Caco-2 (cell line): ENCODE results near the gene AMPH. TPM values are rescaled to one million over a fixed set of nuclear protein-coding genes. Genes with fewer than 3 reads are reported as not detected.

Experiments used
- BruUV-seq: library from RNA; stranded (reverse); fragments of 400-500 nt; replicated peaks from 2 replicates; lab custom pipeline; 2021; lab: Mats Ljungman, UMichigan
- CTCF ChIA-PET: fragments of 300-600 bp; sonication (Branson Sonifier 250); formaldehyde crosslinking; loops from one replicate; lab custom pipeline; 2022; ENCODE audit warnings: antibody characterized with exemption; lab: Charles Lee
- POLR2A ChIA-PET: fragments of 300-600 bp; sonication (Branson Sonifier 250); formaldehyde crosslinking; loops from one replicate; lab custom pipeline; 2022; ENCODE audit warnings: antibody characterized with exemption; lab: Charles Lee
- DNase-seq, 2 experiments: peaks; one replicate each; pipeline versions ENCODE4 v3.0.0 to v3.0.0-alpha.2; 2020 to 2022
- H3K27me3 ChIP-seq: replicated peaks from 2 replicates; pipeline ENCODE4 v1.6.0; 2011; ENCODE audit warnings: low read length; ENCODE audit not compliant: control insufficient read depth, insufficient read depth
- H3K36me3 ChIP-seq: 2 replicates; pipeline ENCODE4 v1.5.1; 2011; ENCODE audit warnings: low read length; ENCODE audit not compliant: control insufficient read depth, insufficient read depth
- H3K4me1 ChIP-seq: fragments of 250-450 bp; sonication (Bioruptor Pico); 2 replicates; pipeline ENCODE4 v1.5.1; 2020; ENCODE audit warnings: mild to moderate bottlenecking
- H3K4me3 ChIP-seq: 2 replicates; pipeline ENCODE4 v1.5.1; 2011; ENCODE audit warnings: low read depth, mild to moderate bottlenecking, control low read depth, low read length
- H3K9me3 ChIP-seq: fragments of 250-450 bp; sonication (Bioruptor Pico); 2 replicates; pipeline ENCODE4 v1.5.1; 2020; ENCODE audit warnings: mild to moderate bottlenecking, moderate library complexity
- H3K27ac Mint-ChIP-seq: one replicate; pipeline ENCODE4 v1.8.0; 2022; ENCODE audit warnings: mixed read lengths; ENCODE audit not compliant: unreplicated experiment
- H3K27me3 Mint-ChIP-seq: one replicate; pipeline ENCODE4 v1.8.0; 2022; ENCODE audit warnings: mixed read lengths; ENCODE audit not compliant: insufficient read depth, unreplicated experiment
- H3K36me3 Mint-ChIP-seq: one replicate; pipeline ENCODE4 v1.8.0; 2022; ENCODE audit warnings: mild to moderate bottlenecking, mixed read lengths; ENCODE audit not compliant: insufficient read depth, unreplicated experiment
- H3K4me1 Mint-ChIP-seq: one replicate; pipeline ENCODE4 v1.8.0; 2022; ENCODE audit warnings: low read depth, mixed read lengths; ENCODE audit not compliant: unreplicated experiment
- H3K4me3 Mint-ChIP-seq: one replicate; pipeline ENCODE4 v1.8.0; 2022; ENCODE audit warnings: mild to moderate bottlenecking, moderate library complexity, mixed read lengths; ENCODE audit not compliant: unreplicated experiment
- H3K9me3 Mint-ChIP-seq: one replicate; pipeline ENCODE4 v1.8.0; 2022; ENCODE audit warnings: mixed read lengths; ENCODE audit not compliant: unreplicated experiment
- CTCF ChIP-seq, 2 experiments: fragments of 200-600 bp in 1 of 2; IDR thresholded peaks; 1 replicate in 1 of 2; 2 replicates in 1 of 2; pipeline versions ENCODE4 v1.5.1 to v1.8.0; 2011 to 2022; ENCODE audit warnings: antibody characterized with exemption in 1 of 2, control low read depth in 1 of 2, inconsistent platforms in 1 of 2, low read depth in 1 of 2, low read length in 1 of 2, mild to moderate bottlenecking in 1 of 2, moderate library complexity in 1 of 2; ENCODE audit not compliant: insufficient read depth in 1 of 2, severe bottlenecking in 1 of 2, unreplicated experiment in 1 of 2
- intact Hi-C: fragments of 100-400 bp; cut with micrococcal nuclease; formaldehyde crosslinking; loops from one replicate; pipeline ENCODE4 v1.10.0; 2022; ENCODE audit not compliant: unreplicated experiment
- total RNA-seq: library from RNA; stranded (reverse); gene quantifications from 2 replicates; pipeline ENCODE4 v1.2.3, GENCODE V29; 2022

AMPH gene
- total RNA-seq, 1 experiment from 2014 or later = not detected

GRCh38 chr7:38637957-38638356, 6.8 kb upstream of the AMPH start:
- BruUV-seq = no TSS peak
- ChIA-PET CTCF (no interaction called here), POLR2A (no interaction called here)
- H3K36me3 Mint-ChIP-seq = no peaks in the 10 kb centered on the region
- H3K4me3 Mint-ChIP-seq = no peak overlapping the region
- no peak for DNase-seq
- H3K4me1 ChIP-seq = no peaks in the 10 kb centered on the region
- no peak overlapping the region for H3K4me3 ChIP-seq
- no peaks in the 10 kb centered on the region for H3K27me3 ChIP-seq
- no peaks in the 10 kb centered on the region for H3K36me3 ChIP-seq
- no peaks in the 10 kb centered on the region for H3K4me1 Mint-ChIP-seq
- intact Hi-C loops = no loop called here
- H3K27me3 Mint-ChIP-seq = peaks cover 9% of the 10 kb centered on the region
- TF ChIP-seq CTCF (IDR thresholded peaks at IDR 0.05; ENCODE audit: insufficient read depth in 1 of 2, low read depth in 1 of 2, low read length in 1 of 2, severe bottlenecking in 1 of 2, unreplicated experiment in 1 of 2) = no peak
- no peaks in the 10 kb centered on the region for H3K9me3 ChIP-seq
- H3K9me3 Mint-ChIP-seq = no peaks in the 10 kb centered on the region
- no peak overlapping the region for H3K27ac Mint-ChIP-seq

GRCh38 chr7:38632411-38632810, 1.2 kb upstream of the AMPH start:
- intact Hi-C loops = no loop called here

GRCh38 chr7:38629651-38630510, 1.3 kb downstream of the AMPH start:
- H3K9me3 Mint-ChIP-seq = no peaks in the 10 kb centered on the region
- no peaks in the 10 kb centered on the region; the same call in 1 of the 2 replicates for H3K27me3 ChIP-seq
- POLR2A ChIA-PET = no interaction called here
- H3K36me3 Mint-ChIP-seq = no peaks in the 10 kb centered on the region
- CTCF ChIA-PET = no interaction called here
- H3K27ac Mint-ChIP-seq = no peak overlapping the region
- no peaks in the 10 kb centered on the region; the same call in 1 of the 2 replicates for H3K9me3 ChIP-seq
- no peaks in the 10 kb centered on the region for H3K4me1 ChIP-seq
- H3K4me1 Mint-ChIP-seq = no peaks in the 10 kb centered on the region
- no TSS peak for BruUV-seq
- H3K4me3 ChIP-seq = no peak overlapping the region
- TF ChIP-seq CTCF (IDR thresholded peaks at IDR 0.05; ENCODE audit: insufficient read depth in 1 of 2, low read depth in 1 of 2, low read length in 1 of 2, severe bottlenecking in 1 of 2, unreplicated experiment in 1 of 2) = no peak
- no peaks in the 10 kb centered on the region for H3K36me3 ChIP-seq
- H3K4me3 Mint-ChIP-seq = no peak overlapping the region
- H3K27me3 Mint-ChIP-seq = peaks cover 10% of the 10 kb centered on the region
- DNase-seq = no peak
- intact Hi-C loops = no loop called here

More at GRCh38 chr7:38632411-38632810, 1.2 kb upstream of the AMPH start:
- CTCF ChIA-PET = interaction anchor here (0.6 kb wide), 1 partner anchor 196 kb away, joined by 5 read pairs; no protein-coding TSS in a partner anchor
- POLR2A ChIA-PET = no interaction called here
- Histone ChIP-seq H3K4me1 (no peaks in the 10 kb centered on the region), H3K27me3 (no peaks in the 10 kb centered on the region; the same call in 1 of the 2 replicates), H3K9me3 (no peaks in the 10 kb centered on the region), H3K36me3 (no peaks in the 10 kb centered on the region), H3K4me3 (no peak overlapping the region)
- H3K9me3 Mint-ChIP-seq = no peaks in the 10 kb centered on the region
- no peak overlapping the region for H3K27ac Mint-ChIP-seq
- H3K4me1 Mint-ChIP-seq = no peaks in the 10 kb centered on the region
- BruUV-seq = no TSS peak
- no peak for DNase-seq
- H3K36me3 Mint-ChIP-seq = no peaks in the 10 kb centered on the region
- peaks cover 17% of the 10 kb centered on the region for H3K27me3 Mint-ChIP-seq
- no peak for TF ChIP-seq CTCF (IDR thresholded peaks at IDR 0.05; ENCODE audit: insufficient read depth in 1 of 2, low read depth in 1 of 2, low read length in 1 of 2, severe bottlenecking in 1 of 2, unreplicated experiment in 1 of 2)
- H3K4me3 Mint-ChIP-seq = no peak overlapping the region
